Measurements from ENCODE around the gene SCYL2.

DNA sequence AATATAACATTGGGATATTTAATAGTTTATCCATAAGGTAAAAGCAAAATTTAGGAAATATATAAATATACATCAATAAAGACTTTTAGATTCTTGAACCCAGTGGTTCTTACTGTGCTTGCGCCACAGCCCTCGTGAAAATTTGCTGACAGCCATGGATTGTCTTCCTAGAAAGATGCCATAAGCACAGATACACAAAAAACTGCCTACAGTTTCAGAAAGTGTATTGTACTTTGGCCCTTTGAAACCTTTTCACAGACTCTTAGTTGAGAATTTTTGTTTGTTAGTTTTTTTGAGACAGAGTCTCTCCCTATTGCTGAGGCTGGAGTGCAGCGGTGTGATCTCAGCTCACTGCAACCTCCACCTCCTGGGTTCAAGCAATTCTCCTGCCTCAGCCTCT is 28.2 kb upstream of the SCYL2 start:
- TF ChIP-seq, protein P1, sequence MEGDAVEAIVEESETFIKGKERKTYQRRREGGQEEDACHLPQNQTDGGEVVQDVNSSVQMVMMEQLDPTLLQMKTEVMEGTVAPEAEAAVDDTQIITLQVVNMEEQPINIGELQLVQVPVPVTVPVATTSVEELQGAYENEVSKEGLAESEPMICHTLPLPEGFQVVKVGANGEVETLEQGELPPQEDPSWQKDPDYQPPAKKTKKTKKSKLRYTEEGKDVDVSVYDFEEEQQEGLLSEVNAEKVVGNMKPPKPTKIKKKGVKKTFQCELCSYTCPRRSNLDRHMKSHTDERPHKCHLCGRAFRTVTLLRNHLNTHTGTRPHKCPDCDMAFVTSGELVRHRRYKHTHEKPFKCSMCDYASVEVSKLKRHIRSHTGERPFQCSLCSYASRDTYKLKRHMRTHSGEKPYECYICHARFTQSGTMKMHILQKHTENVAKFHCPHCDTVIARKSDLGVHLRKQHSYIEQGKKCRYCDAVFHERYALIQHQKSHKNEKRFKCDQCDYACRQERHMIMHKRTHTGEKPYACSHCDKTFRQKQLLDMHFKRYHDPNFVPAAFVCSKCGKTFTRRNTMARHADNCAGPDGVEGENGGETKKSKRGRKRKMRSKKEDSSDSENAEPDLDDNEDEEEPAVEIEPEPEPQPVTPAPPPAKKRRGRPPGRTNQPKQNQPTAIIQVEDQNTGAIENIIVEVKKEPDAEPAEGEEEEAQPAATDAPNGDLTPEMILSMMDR (IDR thresholded peaks at IDR 0.05) = no peak
- TF ChIP-seq EP300 (IDR thresholded peaks at IDR 0.05) = no peak

Data from ovary (tissue), 3 donors.